Measurements from ENCODE around the gene TEDC2. TPM values are rescaled to one million over a fixed set of nuclear protein-coding genes. Genes with fewer than 3 reads are reported as not detected.
"Not testable (repeated sequence)": the region's sequence is repeated elsewhere in the genome, so short reads cannot be mapped to it uniquely, and the experiment has no call there.

Gene TEDC2
- total and polyA plus RNA-seq, 2 experiments from 2014 or later = 6.2 to 7.1 TPM

GRCh38 chr16:2439598-2439997 lies 20.3 kb upstream of the TEDC2 start:
- Histone ChIP-seq H3K4me2 (no peak overlapping the region), H3K9me2 (replicated peaks; ENCODE audit: insufficient read depth) (no peaks in the 10 kb centered on the region), H3K9me3 (ENCODE audit: low read depth) (no peaks in the 10 kb centered on the region), H3K27me3 (no peaks in the 10 kb centered on the region), H3K27ac (no peak overlapping the region), H3K4me3 (no peak overlapping the region), H4K20me1 (ENCODE audit: insufficient read depth, poor library complexity, severe bottlenecking) (no peaks in the 10 kb centered on the region), H3K36me3 (replicated peaks; ENCODE audit: insufficient read depth, low read depth) (no peaks in the 10 kb centered on the region), H3K4me1 (ENCODE audit: insufficient read depth) (no peaks in the 10 kb centered on the region), H3K79me2 (no peaks in the 10 kb centered on the region), H2AFZ (no peak overlapping the region)
- no peak for DNase-seq (ENCODE audit: low spot score)
- TF ChIP-seq EZH2phosphoT487 (IDR thresholded peaks at IDR 0.05; ENCODE audit: low read depth, severe bottlenecking, unreplicated experiment) (no peak), CTCF (IDR thresholded peaks at IDR 0.05; ENCODE audit: poor library complexity) (no peak), EZH2 (IDR thresholded peaks at IDR 0.05; ENCODE audit: borderline replicate concordance) (no peak)
- 97% methylated on average over 11 of the region's 11 CpGs for WGBS (ENCODE audit: low lambda C conversion rate, missing lambda C conversion rate)

- H4K20me1 ChIP-seq (ENCODE audit: insufficient read depth, poor library complexity, severe bottlenecking); H3K9me3 ChIP-seq (ENCODE audit: low read depth); DNase-seq (ENCODE audit: low spot score); H3K4me3 ChIP-seq; H3K36me3 ChIP-seq (replicated peaks; ENCODE audit: insufficient read depth, low read depth); H3K27me3 ChIP-seq; H3K9me2 ChIP-seq (replicated peaks; ENCODE audit: insufficient read depth); H3K4me1 ChIP-seq (ENCODE audit: insufficient read depth); H2AFZ ChIP-seq; H3K79me2 ChIP-seq; H3K4me2 ChIP-seq; H3K27ac ChIP-seq: not testable (repeated sequence)
- WGBS (ENCODE audit: low lambda C conversion rate, missing lambda C conversion rate) = 86% methylated on average over 15 of the region's 15 CpGs
Measured at GRCh38 chr16:2441143-2441804, 18.6 kb upstream of the TEDC2 start.

- H3K4me2 ChIP-seq = no peak overlapping the region
- H3K4me3 ChIP-seq = no peak overlapping the region
- no peaks in the 10 kb centered on the region for H3K27me3 ChIP-seq
- WGBS (ENCODE audit: low lambda C conversion rate, missing lambda C conversion rate) = 90% methylated on average over 8 of the region's 9 CpGs
- no peaks in the 10 kb centered on the region for H3K36me3 ChIP-seq (replicated peaks; ENCODE audit: insufficient read depth, low read depth)
- no peaks in the 10 kb centered on the region for H3K9me2 ChIP-seq (replicated peaks; ENCODE audit: insufficient read depth)
- DNase-seq (ENCODE audit: low spot score) = no peak
- H3K9me3 ChIP-seq (ENCODE audit: low read depth) = no peaks in the 10 kb centered on the region
- H2AFZ ChIP-seq = no peak overlapping the region
- no peaks in the 10 kb centered on the region for H3K79me2 ChIP-seq
- TF ChIP-seq EZH2phosphoT487 (IDR thresholded peaks at IDR 0.05; ENCODE audit: low read depth, severe bottlenecking, unreplicated experiment) (no peak), EZH2 (IDR thresholded peaks at IDR 0.05; ENCODE audit: borderline replicate concordance) (no peak), CTCF (IDR thresholded peaks at IDR 0.05; ENCODE audit: poor library complexity) (no peak)
- no peaks in the 10 kb centered on the region for H3K4me1 ChIP-seq (ENCODE audit: insufficient read depth)
- no peaks in the 10 kb centered on the region for H4K20me1 ChIP-seq (ENCODE audit: insufficient read depth, poor library complexity, severe bottlenecking)
- no peak overlapping the region for H3K27ac ChIP-seq
Measured at GRCh38 chr16:2443555-2443954, 16.4 kb upstream of the TEDC2 start.

GRCh38 chr16:2447920-2448583 lies 11.9 kb upstream of the TEDC2 start:
- Histone ChIP-seq H3K4me3 (no peak overlapping the region), H3K4me2 (no peak overlapping the region), H3K36me3 (replicated peaks; ENCODE audit: insufficient read depth, low read depth) (no peaks in the 10 kb centered on the region), H3K4me1 (ENCODE audit: insufficient read depth) (no peaks in the 10 kb centered on the region), H3K79me2 (no peaks in the 10 kb centered on the region), H4K20me1 (ENCODE audit: insufficient read depth, poor library complexity, severe bottlenecking) (no peaks in the 10 kb centered on the region), H3K9me3 (ENCODE audit: low read depth) (no peaks in the 10 kb centered on the region), H3K9me2 (replicated peaks; ENCODE audit: insufficient read depth) (no peaks in the 10 kb centered on the region), H3K27me3 (no peaks in the 10 kb centered on the region), H2AFZ (no peak overlapping the region), H3K27ac (no peak overlapping the region)
- 96% methylated on average over 11 of the region's 11 CpGs for WGBS (ENCODE audit: low lambda C conversion rate, missing lambda C conversion rate)
- TF ChIP-seq CTCF (IDR thresholded peaks at IDR 0.05; ENCODE audit: poor library complexity) = no peak
- no peak for TF ChIP-seq EZH2phosphoT487 (IDR thresholded peaks at IDR 0.05; ENCODE audit: low read depth, severe bottlenecking, unreplicated experiment)
- TF ChIP-seq EZH2 (IDR thresholded peaks at IDR 0.05; ENCODE audit: borderline replicate concordance) = no peak
- no peak for DNase-seq (ENCODE audit: low spot score)

All from hepatocyte (in vitro differentiated cells).